GM13977 (cell line): ENCODE measurements around the gene ZNF93.
"Not testable (repeated sequence)": the region's sequence is repeated elsewhere in the genome, so short reads cannot be mapped to it uniquely, and the experiment has no call there.

Experiments
- DNase-seq: peaks from one replicate; pipeline ENCODE4 v3.0.0; 2012; ENCODE audit warnings: low spot score
- CTCF ChIP-seq: IDR thresholded peaks from 2 replicates; pipeline ENCODE4 v1.5.1; 2012; ENCODE audit warnings: mild to moderate bottlenecking, control low read depth; ENCODE audit not compliant: insufficient read depth; ENCODE audit errors: extremely low read depth, missing control alignments
- in situ Hi-C: fragments of 300-500 bp; cut with MboI; formaldehyde crosslinking; loops from one replicate; pipeline ENCODE4 v1.12.0; 2022; ENCODE audit warnings: low sequenced_read_pairs, low pct_unique_long_range_greater_than_20kb, mixed read lengths, inconsistent platforms; ENCODE audit not compliant: unreplicated experiment

Gene ZNF93

GRCh38 chr19:19909654-19910053 lies 8.9 kb downstream of the ZNF93 start:
- TF ChIP-seq CTCF, result no peak
- DNase-seq, result no peak
- in situ Hi-C loops, result no loop called here

GRCh38 chr19:19911150-19911549 lies 10.4 kb downstream of the ZNF93 start:
- no peak for DNase-seq
- in situ Hi-C loops, result no loop called here
- no peak for TF ChIP-seq CTCF

GRCh38 chr19:19914596-19914995 lies 13.8 kb downstream of the ZNF93 start:
- in situ Hi-C loops, result no loop called here
- no peak for DNase-seq
- no peak for TF ChIP-seq CTCF

- in situ Hi-C loops, DNase-seq: not testable (repeated sequence)
These were observed 29.7 kb downstream of the ZNF93 start for GRCh38 chr19:19930417-19930816.

DNA sequence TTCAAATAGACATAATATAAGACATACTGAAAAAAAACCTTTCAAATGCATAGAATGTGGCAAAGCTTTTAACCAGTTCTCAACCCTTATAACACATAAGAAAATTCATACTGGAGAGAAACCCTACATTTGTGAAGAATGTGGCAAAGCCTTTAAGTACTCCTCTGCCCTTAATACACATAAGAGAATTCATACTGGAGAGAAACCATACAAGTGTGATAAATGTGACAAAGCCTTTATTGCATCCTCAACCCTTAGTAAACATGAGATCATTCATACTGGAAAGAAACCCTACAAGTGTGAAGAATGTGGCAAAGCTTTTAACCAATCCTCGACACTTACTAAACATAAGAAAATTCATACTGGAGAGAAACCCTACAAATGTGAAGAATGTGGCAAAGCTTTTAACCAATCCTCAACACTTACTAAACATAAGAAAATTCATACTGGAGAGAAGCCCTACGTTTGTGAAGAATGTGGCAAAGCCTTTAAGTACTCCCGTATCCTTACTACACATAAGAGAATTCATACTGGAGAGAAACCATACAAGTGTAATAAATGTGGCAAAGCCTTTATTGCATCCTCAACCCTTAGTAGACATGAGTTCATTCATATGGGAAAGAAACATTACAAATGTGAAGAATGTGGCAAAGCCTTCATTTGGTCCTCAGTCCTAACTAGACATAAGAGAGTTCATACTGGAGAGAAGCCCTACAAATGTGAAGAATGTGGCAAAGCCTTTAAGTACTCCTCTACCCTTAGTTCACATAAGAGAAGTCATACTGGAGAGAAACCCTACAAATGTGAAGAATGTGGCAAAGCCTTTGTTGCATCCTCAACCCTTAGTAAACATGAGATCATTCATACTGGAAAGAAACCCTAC lies 32.9 kb downstream of the ZNF93 start:
- in situ Hi-C loops, DNase-seq: not testable (repeated sequence)

GRCh38 chr19:19937403-19937802 lies 36.7 kb downstream of the ZNF93 start:
- TF ChIP-seq CTCF, result no peak

DNA sequence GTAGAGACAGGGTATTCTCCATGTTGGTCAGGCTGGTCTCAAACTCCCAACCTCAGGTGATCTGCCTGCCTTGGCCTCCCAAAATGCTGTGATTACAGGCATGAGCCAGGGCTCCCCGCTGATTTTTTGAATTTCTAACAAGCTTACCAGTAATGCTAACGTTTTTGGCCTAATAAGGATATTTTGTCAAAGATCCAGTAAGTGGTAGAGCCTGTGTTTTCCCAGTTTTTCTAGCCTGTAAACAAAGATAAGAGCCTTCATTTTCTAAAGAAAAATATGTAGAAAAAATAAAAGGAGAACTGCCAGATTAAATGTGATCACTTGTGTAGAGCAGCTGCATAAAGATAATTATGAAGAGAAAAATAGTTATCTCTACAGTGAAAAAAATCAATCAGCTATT lies 37.7 kb downstream of the ZNF93 start:
- in situ Hi-C loops, result no loop called here
- no peak for DNase-seq
- no peak for TF ChIP-seq CTCF

More at GRCh38 chr19:19937403-19937802, 36.7 kb downstream of the ZNF93 start:
- DNase-seq, result no peak
- in situ Hi-C loops, result no loop called here
